Esophagus squamous epithelium (tissue), 5 donors: ENCODE data around the gene CTIF. TPM values are rescaled to one million over a fixed set of nuclear protein-coding genes. Genes with fewer than 3 reads are reported as not detected.

Experiments used
- DNase-seq: peaks from one replicate; lab custom pipeline; 2025; lab: John Stamatoyannopoulos, UW
- H3K27ac ChIP-seq, 4 donors: fragments of 200-600 bp; sonication (generic); one replicate each; pipeline ENCODE4 v1.5.1; 2016 to 2019; ENCODE audit warnings: mild to moderate bottlenecking in 1 of 4
- H3K27me3 ChIP-seq, 4 donors: fragments of 200-600 bp; sonication (generic); 1 replicate in 3 of 4; 2 replicates in 1 of 4; pipeline versions ENCODE4 v1.5.1 to v1.6.0; 2017 to 2021; ENCODE audit warnings: antibody characterized with exemption in 1 of 4
- H3K36me3 ChIP-seq, 3 donors: fragments of 200-600 bp; sonication (generic); one replicate each; pipeline ENCODE4 v1.5.1; 2016 to 2019
- H3K4me1 ChIP-seq, 3 donors: fragments of 200-600 bp; sonication (generic); one replicate each; pipeline ENCODE4 v1.5.1; 2017 to 2019
- H3K4me3 ChIP-seq, 4 donors: fragments of 200-600 bp; sonication (generic); 1 replicate in 3 of 4; 2 replicates in 1 of 4; pipeline ENCODE4 v1.5.1; 2016 to 2019; ENCODE audit warnings: mild to moderate bottlenecking in 2 of 4, moderate library complexity in 1 of 4
- H3K9me3 ChIP-seq, 3 donors: fragments of 200-600 bp; sonication (generic); one replicate each; pipeline ENCODE4 v1.5.1; 2016 to 2019
- CTCF ChIP-seq, 6 experiments: fragments of 450-650 bp in 4 of 6; fragments of 200-600 bp in 2 of 6; sonication (generic) in 2 of 6; IDR thresholded peaks; one replicate each; pipeline ENCODE4 v1.5.1; 2016 to 2019; ENCODE audit warnings: antibody characterized with exemption in 6 of 6, mild to moderate bottlenecking in 4 of 6, moderate library complexity in 4 of 6
- POLR2A ChIP-seq, 4 donors: fragments of 450-650 bp; IDR thresholded peaks; one replicate each; pipeline ENCODE4 v1.6.1; 2017; ENCODE audit warnings: antibody characterized with exemption in 4 of 4, mild to moderate bottlenecking in 4 of 4, moderate library complexity in 3 of 4
- WGBS, 2 donors: methylation state at CpG; one replicate each; pipeline ENCODE4 v1.1.5; 2018; 5-methylcytosine and 5-hydroxymethylcytosine counted together
- intact Hi-C: fragments of 100-400 bp; cut with DNase I; formaldehyde crosslinking; loops from one replicate; pipeline ENCODE4 v1.15.0; 2022
- total RNA-seq, 4 donors: library from RNA; depleted of rRNA; stranded (reverse); fragments of >200 nt; gene quantifications; one replicate each; pipeline ENCODE4 v1.1.0, GENCODE V29; 2016
- donor health status: DM: yes; HTN: yes; CAD: no.

The CTIF gene
- total RNA-seq, 4 donors from 2014 or later, result 4.7 to 24.2 (median 10.2) TPM

- H3K27me3 ChIP-seq, result no peaks in the 10 kb centered on the region
- intact Hi-C loops, result no loop called here
- H3K27ac ChIP-seq, result no peak overlapping the region
- no peaks in the 10 kb centered on the region for H3K36me3 ChIP-seq
- DNase-seq, result no peak
- no peak overlapping the region for H3K4me3 ChIP-seq
- 76 to 85% methylated on average over 5 of the region's 5 CpGs for WGBS, 2 donors
- no peaks in the 10 kb centered on the region for H3K9me3 ChIP-seq
- H3K4me1 ChIP-seq, result peaks cover 4 to 39% (median 20%) of the 10 kb centered on the region in 3 donors
- TF ChIP-seq POLR2A (IDR thresholded peaks at IDR 0.05), result no peak
- no peak for TF ChIP-seq CTCF (IDR thresholded peaks at IDR 0.05)
Measured at GRCh38 chr18:48894799-48895346, 356.0 kb downstream of the CTIF start.

- intact Hi-C loops, result no loop called here
- WGBS, 2 donors, result 71 to 96% methylated on average over 2 to 4 of the region's 8 CpGs
Measured at GRCh38 chr18:48896326-48896874, 357.6 kb downstream of the CTIF start.

GRCh38 chr18:48896875-48897511 lies 358.2 kb downstream of the CTIF start:
- peak overlapping the region in 2 of 4 donors; percentile 13 to 45 for H3K27ac ChIP-seq
- peaks cover 9 to 45% (median 25%) of the 10 kb centered on the region in 3 donors for H3K4me1 ChIP-seq
- TF ChIP-seq POLR2A (IDR thresholded peaks at IDR 0.05) (no peak), CTCF (IDR thresholded peaks at IDR 0.05) (no peak)
- H3K36me3 ChIP-seq, result no peaks in the 10 kb centered on the region
- H3K4me3 ChIP-seq, result no peak overlapping the region
- H3K27me3 ChIP-seq, result no peaks in the 10 kb centered on the region
- intact Hi-C loops, result no loop called here
- 46 to 78% methylated on average over 8 to 9 of the region's 9 CpGs for whole genome bisulfite sequencing, 2 donors
- no peaks in the 10 kb centered on the region for H3K9me3 ChIP-seq
- DNase-seq, result no peak

More at GRCh38 chr18:48896326-48896874, 357.6 kb downstream of the CTIF start:
- H3K9me3 ChIP-seq, result no peaks in the 10 kb centered on the region
- no peaks in the 10 kb centered on the region for H3K36me3 ChIP-seq
- no peak for DNase-seq
- H3K27me3 ChIP-seq, result no peaks in the 10 kb centered on the region
- TF ChIP-seq CTCF (IDR thresholded peaks at IDR 0.05) (no peak), POLR2A (IDR thresholded peaks at IDR 0.05) (no peak)
- H3K27ac ChIP-seq, result peak overlapping the region in 2 of 4 donors; percentile 13 to 45
- H3K4me1 ChIP-seq, result peaks cover 4 to 40% (median 20%) of the 10 kb centered on the region in 3 donors
- H3K4me3 ChIP-seq, result no peak overlapping the region

- TF ChIP-seq CTCF (IDR thresholded peaks at IDR 0.05) (no peak), POLR2A (IDR thresholded peaks at IDR 0.05) (no peak)
- H3K9me3 ChIP-seq, result no peaks in the 10 kb centered on the region
- H3K4me3 ChIP-seq, result no peak overlapping the region
- intact Hi-C loops, result no loop called here
- peak overlapping the region in 1 of 4 donors; percentile 45 for H3K27ac ChIP-seq
- H3K4me1 ChIP-seq, result peaks cover 14 to 45% (median 31%) of the 10 kb centered on the region in 3 donors
- WGBS, 2 donors, result 50% methylated on average over 1 of the region's 5 CpGs
- no peaks in the 10 kb centered on the region for H3K27me3 ChIP-seq
- DNase-seq, result no peak
- H3K36me3 ChIP-seq, result no peaks in the 10 kb centered on the region
Measured at GRCh38 chr18:48897531-48897930, 358.7 kb downstream of the CTIF start.

GRCh38 chr18:48898521-48898920 lies 359.7 kb downstream of the CTIF start:
- Histone ChIP-seq H3K27me3 (no peaks in the 10 kb centered on the region), H3K36me3 (no peaks in the 10 kb centered on the region), H3K27ac (no peak overlapping the region), H3K9me3 (no peaks in the 10 kb centered on the region), H3K4me3 (no peak overlapping the region), H3K4me1 (peaks cover 18 to 45% (median 29%) of the 10 kb centered on the region in 3 donors)
- intact Hi-C loops, result no loop called here
- no peak for TF ChIP-seq CTCF (IDR thresholded peaks at IDR 0.05)
- no peak for TF ChIP-seq POLR2A (IDR thresholded peaks at IDR 0.05)
- 85 to 88% methylated on average over 4 of the region's 4 CpGs for WGBS, 2 donors
- DNase-seq, result no peak
